Thoracic aorta (tissue), 2 donors: ENCODE data around the gene NRCAM. TPM values are rescaled to one million over a fixed set of nuclear protein-coding genes. Genes with fewer than 3 reads are reported as not detected.

ENCODE experiments used
- ATAC-seq: fragments of 150-250 bp; one replicate; pipeline ENCODE4 v1.8.0; 2017; ENCODE audit warnings: low read depth; ENCODE audit not compliant: insufficient number of reproducible peaks, low FRiP score
- DNase-seq: peaks from one replicate; pipeline ENCODE4 v3.0.0-alpha.2; 2020; ENCODE audit warnings: low spot score
- H3K27ac ChIP-seq, 2 donors: fragments of 200-600 bp; sonication (generic); 1 replicate in 1 of 2; 2 replicates in 1 of 2; pipeline ENCODE4 v1.5.1; 2016; ENCODE audit warnings: mild to moderate bottlenecking in 2 of 2, moderate library complexity in 2 of 2
- H3K27me3 ChIP-seq: fragments of 200-600 bp; sonication (generic); replicated peaks from 2 replicates; pipeline ENCODE4 v1.6.0; 2016; ENCODE audit warnings: mild to moderate bottlenecking; ENCODE audit not compliant: insufficient read depth
- H3K36me3 ChIP-seq: fragments of 200-600 bp; sonication (generic); one replicate; pipeline ENCODE4 v1.5.1; 2016
- H3K4me1 ChIP-seq, 2 donors: fragments of 200-600 bp; sonication (generic); 1 replicate in 1 of 2; 2 replicates in 1 of 2; pipeline versions ENCODE4 v1.5.1 to v1.6.0; 2016; ENCODE audit warnings: low read depth in 2 of 2, mild to moderate bottlenecking in 1 of 2; ENCODE audit not compliant: control insufficient read depth in 1 of 2
- H3K4me3 ChIP-seq: fragments of 200-600 bp; sonication (generic); 2 replicates; pipeline ENCODE4 v1.5.1; 2016; ENCODE audit warnings: mild to moderate bottlenecking
- H3K9me3 ChIP-seq: fragments of 200-600 bp; sonication (generic); 2 replicates; pipeline ENCODE4 v1.5.1; 2016
- CTCF ChIP-seq: fragments of 200-600 bp; sonication (generic); IDR thresholded peaks from one replicate; pipeline ENCODE4 v1.5.1; 2019; ENCODE audit warnings: antibody characterized with exemption
- total RNA-seq, 2 donors: library from RNA; depleted of rRNA; stranded (reverse); fragments of >200 nt; gene quantifications; one replicate each; pipeline versions ENCODE4 v1.1.0 to v1.2.3, GENCODE V29; 2016

The NRCAM gene
- total RNA-seq, 2 donors from 2014 or later: 2.4 to 3.3 TPM

GRCh38 chr7:108327353-108327752 lies 128.9 kb downstream of the NRCAM start:
- DNase-seq (no peak), ATAC-seq (no peak)
- no peak for TF ChIP-seq CTCF
- Histone ChIP-seq H3K9me3 (no peaks in the 10 kb centered on the region), H3K4me3 (no peak overlapping the region), H3K36me3 (no peaks in the 10 kb centered on the region), H3K27me3 (no peaks in the 10 kb centered on the region), H3K27ac (no peak overlapping the region), H3K4me1 (no peaks in the 10 kb centered on the region)

GRCh38 chr7:108326938-108327337 lies 129.3 kb downstream of the NRCAM start:
- H3K9me3 ChIP-seq: no peaks in the 10 kb centered on the region
- H3K36me3 ChIP-seq: no peaks in the 10 kb centered on the region
- no peak overlapping the region for H3K4me3 ChIP-seq
- ATAC-seq (no peak), DNase-seq (no peak)
- no peaks in the 10 kb centered on the region for H3K4me1 ChIP-seq
- no peaks in the 10 kb centered on the region for H3K27me3 ChIP-seq
- H3K27ac ChIP-seq: no peak overlapping the region
- TF ChIP-seq CTCF: no peak

GRCh38 chr7:108324053-108325038 lies 131.9 kb downstream of the NRCAM start:
- DNase-seq: no peak
- no peaks in the 10 kb centered on the region for H3K27me3 ChIP-seq
- TF ChIP-seq CTCF: no peak

GRCh38 chr7:108322925-108323832 lies 133.1 kb downstream of the NRCAM start:
- H3K27me3 ChIP-seq: no peaks in the 10 kb centered on the region
- no peak overlapping the region for H3K4me3 ChIP-seq
- TF ChIP-seq CTCF: no peak
- no peak for DNase-seq
- no peaks in the 10 kb centered on the region for H3K36me3 ChIP-seq
- H3K9me3 ChIP-seq: no peaks in the 10 kb centered on the region
- ATAC-seq: no peak
- no peak overlapping the region for H3K27ac ChIP-seq
- no peaks in the 10 kb centered on the region for H3K4me1 ChIP-seq

More at GRCh38 chr7:108324053-108325038, 131.9 kb downstream of the NRCAM start:
- no peak overlapping the region for H3K27ac ChIP-seq
- ATAC-seq: no peak
- H3K9me3 ChIP-seq: no peaks in the 10 kb centered on the region
- no peak overlapping the region for H3K4me3 ChIP-seq
- H3K4me1 ChIP-seq: no peaks in the 10 kb centered on the region
- no peaks in the 10 kb centered on the region for H3K36me3 ChIP-seq

- TF ChIP-seq CTCF: no peak
- DNase-seq (no peak), ATAC-seq (no peak)
- H3K36me3 ChIP-seq: no peaks in the 10 kb centered on the region
- no peaks in the 10 kb centered on the region for H3K4me1 ChIP-seq
- H3K27me3 ChIP-seq: no peaks in the 10 kb centered on the region
- no peak overlapping the region for H3K4me3 ChIP-seq
- no peak overlapping the region for H3K27ac ChIP-seq
- H3K9me3 ChIP-seq: no peaks in the 10 kb centered on the region
Observed at GRCh38 chr7:108322046-108322445, 134.2 kb downstream of the NRCAM start.
